H1 (cell line): ENCODE measurements around the gene EML4. TPM values are rescaled to one million over a fixed set of nuclear protein-coding genes. Genes with fewer than 3 reads are reported as not detected.

Experiments
- CEBPB ChIP-seq: IDR thresholded peaks from 2 replicates; pipeline ENCODE4 v1.6.1; 2012; ENCODE audit warnings: low read depth, low read length
- POU5F1 ChIP-seq: IDR thresholded peaks from 2 replicates; pipeline ENCODE4 v1.6.1; 2011; ENCODE audit warnings: low read depth, mild to moderate bottlenecking, low read length, moderate library complexity
- RBBP5 ChIP-seq: IDR thresholded peaks from 2 replicates; pipeline ENCODE4 v1.7.1; 2012; ENCODE audit warnings: low read depth, mild to moderate bottlenecking, inconsistent platforms, low read length, moderate library complexity, borderline replicate concordance
- SIN3A ChIP-seq, 2 experiments: IDR thresholded peaks in 1 of 2; conservative IDR thresholded peaks in 1 of 2; 2 replicates each; pipeline ENCODE4 v1.6.1; 2011 to 2012; ENCODE audit warnings: low read length in 2 of 2, improper control_type of control experiment in 1 of 2, low read depth in 1 of 2, mild to moderate bottlenecking in 1 of 2
- SP2 ChIP-seq: IDR thresholded peaks from 2 replicates; pipeline ENCODE4 v1.6.1; 2012; ENCODE audit warnings: mild to moderate bottlenecking, low read length, inconsistent platforms
- SP4 ChIP-seq: IDR thresholded peaks from 2 replicates; pipeline ENCODE4 v1.6.1; 2012; ENCODE audit warnings: low read length, inconsistent platforms
- polyA plus RNA-seq, 7 experiments: library from polyadenylated mRNA; depleted of rRNA in 3 of 7; stranded (reverse) in 5 of 7; unstranded in 2 of 7; fragments of >200 nt in 5 of 7; fragments of 200-250 nt in 2 of 7; gene quantifications; 1 replicate in 5 of 7; 2 replicates in 1 of 7; 4 replicates in 1 of 7; pipeline versions ENCODE4 v1.2.1 to v1.2.3, GENCODE V29; 2011 to 2013; ENCODE audit warnings: missing spikeins in 2 of 7, mixed read lengths in 2 of 7
- total RNA-seq: library from RNA; stranded (reverse); fragmentation: NEBNext Ultra II Directional; extraction: Animal tissue kit (Norgen Biotek cat#: 25700); gene quantifications from 2 replicates; pipeline ENCODE4 v1.2.1, GENCODE V29; 2021
- TF ChIP-seq, protein P1 (sequence below): fragments of 300-600 bp; sonication (generic); IDR thresholded peaks from 2 replicates; pipeline ENCODE4 v1.7.1; 2012; ENCODE audit warnings: low read length, moderate library complexity, mild to moderate bottlenecking, inconsistent platforms; ENCODE audit not compliant: insufficient replicate concordance

EML4 gene
- total and polyA plus RNA-seq, 2 of the 8 experiments (the other 6 are each of a cell fraction or from before 2014, with no cell fraction given), result 50.1 to 104 TPM

DNA sequence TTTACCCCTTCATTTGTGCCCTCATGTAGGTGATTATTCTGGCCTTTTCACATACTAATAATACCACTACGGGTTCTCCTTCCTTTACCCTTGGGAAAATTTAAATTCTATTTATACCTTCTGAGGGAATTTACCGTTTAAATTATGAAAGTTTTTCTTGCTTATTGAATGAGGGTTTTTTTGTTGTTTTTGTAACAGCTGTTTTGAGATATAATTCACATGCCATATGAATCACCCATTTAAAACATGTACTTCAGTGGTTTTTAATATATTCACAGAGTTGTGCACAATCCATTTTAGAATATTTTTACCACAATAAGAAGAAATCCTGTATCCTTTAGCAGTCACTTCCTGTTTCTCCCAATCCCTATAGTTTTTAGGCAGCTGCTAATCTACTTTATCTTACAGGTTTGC is 54.7 kb downstream of the EML4 start (continued):
- TF ChIP-seq, protein P1, sequence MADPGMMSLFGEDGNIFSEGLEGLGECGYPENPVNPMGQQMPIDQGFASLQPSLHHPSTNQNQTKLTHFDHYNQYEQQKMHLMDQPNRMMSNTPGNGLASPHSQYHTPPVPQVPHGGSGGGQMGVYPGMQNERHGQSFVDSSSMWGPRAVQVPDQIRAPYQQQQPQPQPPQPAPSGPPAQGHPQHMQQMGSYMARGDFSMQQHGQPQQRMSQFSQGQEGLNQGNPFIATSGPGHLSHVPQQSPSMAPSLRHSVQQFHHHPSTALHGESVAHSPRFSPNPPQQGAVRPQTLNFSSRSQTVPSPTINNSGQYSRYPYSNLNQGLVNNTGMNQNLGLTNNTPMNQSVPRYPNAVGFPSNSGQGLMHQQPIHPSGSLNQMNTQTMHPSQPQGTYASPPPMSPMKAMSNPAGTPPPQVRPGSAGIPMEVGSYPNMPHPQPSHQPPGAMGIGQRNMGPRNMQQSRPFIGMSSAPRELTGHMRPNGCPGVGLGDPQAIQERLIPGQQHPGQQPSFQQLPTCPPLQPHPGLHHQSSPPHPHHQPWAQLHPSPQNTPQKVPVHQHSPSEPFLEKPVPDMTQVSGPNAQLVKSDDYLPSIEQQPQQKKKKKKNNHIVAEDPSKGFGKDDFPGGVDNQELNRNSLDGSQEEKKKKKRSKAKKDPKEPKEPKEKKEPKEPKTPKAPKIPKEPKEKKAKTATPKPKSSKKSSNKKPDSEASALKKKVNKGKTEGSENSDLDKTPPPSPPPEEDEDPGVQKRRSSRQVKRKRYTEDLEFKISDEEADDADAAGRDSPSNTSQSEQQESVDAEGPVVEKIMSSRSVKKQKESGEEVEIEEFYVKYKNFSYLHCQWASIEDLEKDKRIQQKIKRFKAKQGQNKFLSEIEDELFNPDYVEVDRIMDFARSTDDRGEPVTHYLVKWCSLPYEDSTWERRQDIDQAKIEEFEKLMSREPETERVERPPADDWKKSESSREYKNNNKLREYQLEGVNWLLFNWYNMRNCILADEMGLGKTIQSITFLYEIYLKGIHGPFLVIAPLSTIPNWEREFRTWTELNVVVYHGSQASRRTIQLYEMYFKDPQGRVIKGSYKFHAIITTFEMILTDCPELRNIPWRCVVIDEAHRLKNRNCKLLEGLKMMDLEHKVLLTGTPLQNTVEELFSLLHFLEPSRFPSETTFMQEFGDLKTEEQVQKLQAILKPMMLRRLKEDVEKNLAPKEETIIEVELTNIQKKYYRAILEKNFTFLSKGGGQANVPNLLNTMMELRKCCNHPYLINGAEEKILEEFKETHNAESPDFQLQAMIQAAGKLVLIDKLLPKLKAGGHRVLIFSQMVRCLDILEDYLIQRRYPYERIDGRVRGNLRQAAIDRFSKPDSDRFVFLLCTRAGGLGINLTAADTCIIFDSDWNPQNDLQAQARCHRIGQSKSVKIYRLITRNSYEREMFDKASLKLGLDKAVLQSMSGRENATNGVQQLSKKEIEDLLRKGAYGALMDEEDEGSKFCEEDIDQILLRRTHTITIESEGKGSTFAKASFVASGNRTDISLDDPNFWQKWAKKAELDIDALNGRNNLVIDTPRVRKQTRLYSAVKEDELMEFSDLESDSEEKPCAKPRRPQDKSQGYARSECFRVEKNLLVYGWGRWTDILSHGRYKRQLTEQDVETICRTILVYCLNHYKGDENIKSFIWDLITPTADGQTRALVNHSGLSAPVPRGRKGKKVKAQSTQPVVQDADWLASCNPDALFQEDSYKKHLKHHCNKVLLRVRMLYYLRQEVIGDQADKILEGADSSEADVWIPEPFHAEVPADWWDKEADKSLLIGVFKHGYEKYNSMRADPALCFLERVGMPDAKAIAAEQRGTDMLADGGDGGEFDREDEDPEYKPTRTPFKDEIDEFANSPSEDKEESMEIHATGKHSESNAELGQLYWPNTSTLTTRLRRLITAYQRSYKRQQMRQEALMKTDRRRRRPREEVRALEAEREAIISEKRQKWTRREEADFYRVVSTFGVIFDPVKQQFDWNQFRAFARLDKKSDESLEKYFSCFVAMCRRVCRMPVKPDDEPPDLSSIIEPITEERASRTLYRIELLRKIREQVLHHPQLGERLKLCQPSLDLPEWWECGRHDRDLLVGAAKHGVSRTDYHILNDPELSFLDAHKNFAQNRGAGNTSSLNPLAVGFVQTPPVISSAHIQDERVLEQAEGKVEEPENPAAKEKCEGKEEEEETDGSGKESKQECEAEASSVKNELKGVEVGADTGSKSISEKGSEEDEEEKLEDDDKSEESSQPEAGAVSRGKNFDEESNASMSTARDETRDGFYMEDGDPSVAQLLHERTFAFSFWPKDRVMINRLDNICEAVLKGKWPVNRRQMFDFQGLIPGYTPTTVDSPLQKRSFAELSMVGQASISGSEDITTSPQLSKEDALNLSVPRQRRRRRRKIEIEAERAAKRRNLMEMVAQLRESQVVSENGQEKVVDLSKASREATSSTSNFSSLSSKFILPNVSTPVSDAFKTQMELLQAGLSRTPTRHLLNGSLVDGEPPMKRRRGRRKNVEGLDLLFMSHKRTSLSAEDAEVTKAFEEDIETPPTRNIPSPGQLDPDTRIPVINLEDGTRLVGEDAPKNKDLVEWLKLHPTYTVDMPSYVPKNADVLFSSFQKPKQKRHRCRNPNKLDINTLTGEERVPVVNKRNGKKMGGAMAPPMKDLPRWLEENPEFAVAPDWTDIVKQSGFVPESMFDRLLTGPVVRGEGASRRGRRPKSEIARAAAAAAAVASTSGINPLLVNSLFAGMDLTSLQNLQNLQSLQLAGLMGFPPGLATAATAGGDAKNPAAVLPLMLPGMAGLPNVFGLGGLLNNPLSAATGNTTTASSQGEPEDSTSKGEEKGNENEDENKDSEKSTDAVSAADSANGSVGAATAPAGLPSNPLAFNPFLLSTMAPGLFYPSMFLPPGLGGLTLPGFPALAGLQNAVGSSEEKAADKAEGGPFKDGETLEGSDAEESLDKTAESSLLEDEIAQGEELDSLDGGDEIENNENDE, result no peak
- TF ChIP-seq POU5F1 (no peak), SIN3A (conservative IDR thresholded peaks at IDR 0.05 in 1 of 2, IDR thresholded peaks at IDR 0.05 in 1 of 2; ENCODE audit: low read depth in 1 of 2, low read length in 2 of 2) (no peak), SP4 (no peak), CEBPB (no peak), RBBP5 (no peak), SP2 (no peak)
